B cell (primary cell): ENCODE measurements around the gene CIAO2A. TPM values are rescaled to one million over a fixed set of nuclear protein-coding genes. Genes with fewer than 3 reads are reported as not detected.
"Not testable (repeated sequence)": the region's sequence is repeated elsewhere in the genome, so short reads cannot be mapped to it uniquely, and the experiment has no call there.

ENCODE experiments used
- ATAC-seq: fragments of 200-7000 bp; cut with Tn5 transposase; one replicate; pipeline ENCODE4 v1.10.0; 2021; ENCODE audit warnings: low read depth, mild to moderate bottlenecking, moderate number of reproducible peaks, moderate library complexity
- CTCF ChIA-PET: fragments of 350-600 bp; sonication (Branson Sonifier 250); formaldehyde crosslinking; loops from one replicate; lab custom pipeline; 2021; ENCODE audit warnings: antibody characterized with exemption, inconsistent platforms; lab: Charles Lee
- POLR2A ChIA-PET: fragments of 350-600 bp; sonication (Branson Sonifier 250); formaldehyde crosslinking; loops from one replicate; lab custom pipeline; 2021; ENCODE audit warnings: antibody characterized with exemption; lab: Charles Lee
- DNase-seq: peaks from one replicate; pipeline ENCODE4 v3.0.0; 2013
- H2AFZ ChIP-seq: 2 replicates; pipeline ENCODE4 v1.6.1; 2012; ENCODE audit warnings: mild to moderate bottlenecking, low read depth, low read length; ENCODE audit not compliant: insufficient read depth, poor library complexity, severe bottlenecking
- H3K27ac ChIP-seq, 2 donors: 1 replicate in 1 of 2; 2 replicates in 1 of 2; pipeline ENCODE4 v1.5.1; 2012 to 2013; ENCODE audit warnings: low read length in 2 of 2, mild to moderate bottlenecking in 2 of 2, moderate library complexity in 1 of 2
- H3K27me3 ChIP-seq, 4 experiments: fragments of 200-600 bp in 1 of 4; sonication (generic) in 1 of 4; replicated peaks in 1 of 4; 1 replicate in 2 of 4; 2 replicates in 2 of 4; pipeline versions ENCODE4 v1.6.1 to v1.7.0; 2013 to 2016; ENCODE audit warnings: low read length in 3 of 4, mild to moderate bottlenecking in 2 of 4, mixed read lengths in 1 of 4, moderate library complexity in 1 of 4; ENCODE audit not compliant: insufficient read depth in 4 of 4, control insufficient read depth in 3 of 4; ENCODE audit errors: control extremely low read depth in 1 of 4
- H3K36me3 ChIP-seq, 2 experiments: replicated peaks in 1 of 2; 1 replicate in 1 of 2; 2 replicates in 1 of 2; pipeline versions ENCODE4 v1.6.1 to v1.7.1; 2013; ENCODE audit warnings: low read length in 1 of 2; ENCODE audit not compliant: insufficient read depth in 2 of 2, control insufficient read depth in 1 of 2; ENCODE audit errors: control extremely low read depth in 1 of 2, extremely low read depth in 1 of 2
- H3K4me1 ChIP-seq, 2 donors: fragments of 200-600 bp in 1 of 2; sonication (generic) in 1 of 2; 1 replicate in 1 of 2; 2 replicates in 1 of 2; pipeline versions ENCODE4 v1.5.1 to v1.6.1; 2013 to 2017; ENCODE audit warnings: low read length in 2 of 2; ENCODE audit not compliant: control insufficient read depth in 2 of 2, insufficient read depth in 2 of 2
- H3K4me2 ChIP-seq: replicated peaks from 2 replicates; pipeline ENCODE3; 2012; ENCODE audit warnings: mild to moderate bottlenecking, low read depth, low read length; ENCODE audit not compliant: poor library complexity, severe bottlenecking
- H3K4me3 ChIP-seq, 5 experiments: fragments of 200-600 bp in 1 of 5; sonication (generic) in 1 of 5; 1 replicate in 3 of 5; 2 replicates in 2 of 5; pipeline versions ENCODE4 v1.5.1 to v1.7.0; 2011 to 2016; ENCODE audit warnings: low read length in 4 of 5, mild to moderate bottlenecking in 4 of 5, low read depth in 2 of 5, control low read depth in 1 of 5, moderate library complexity in 1 of 5; ENCODE audit not compliant: insufficient read depth in 1 of 5; ENCODE audit errors: control extremely low read depth in 1 of 5, extremely low read depth in 1 of 5
- H3K79me2 ChIP-seq: fragments of 200-600 bp; sonication (generic); one replicate; pipeline ENCODE4 v1.6.0; 2016; ENCODE audit warnings: low read length; ENCODE audit not compliant: control insufficient read depth, insufficient read depth
- H3K9ac ChIP-seq: fragments of 200-600 bp; sonication (generic); 2 replicates; pipeline ENCODE4 v1.6.1; 2017; ENCODE audit warnings: mild to moderate bottlenecking, low read length, moderate library complexity
- H3K9me3 ChIP-seq, 3 donors: one replicate each; pipeline versions ENCODE4 v1.6.1 to v1.7.1; 2013; ENCODE audit warnings: low read length in 2 of 3; ENCODE audit not compliant: control insufficient read depth in 2 of 3, insufficient read depth in 1 of 3; ENCODE audit errors: control extremely low read depth in 1 of 3
- H4K20me1 ChIP-seq: 2 replicates; pipeline ENCODE4 v1.6.0; 2012; ENCODE audit warnings: mild to moderate bottlenecking, low read length; ENCODE audit not compliant: insufficient read depth, control insufficient read depth, poor library complexity, severe bottlenecking
- H3K27ac Mint-ChIP-seq: one replicate; pipeline ENCODE4 v1.8.0; 2021; ENCODE audit warnings: mixed read lengths
- H3K27me3 Mint-ChIP-seq: one replicate; pipeline ENCODE4 v1.8.0; 2021; ENCODE audit warnings: mixed read lengths
- H3K4me1 Mint-ChIP-seq: one replicate; pipeline ENCODE4 v1.8.0; 2021; ENCODE audit warnings: mixed read lengths
- H3K4me3 Mint-ChIP-seq: one replicate; pipeline ENCODE4 v1.8.0; 2021; ENCODE audit warnings: mixed read lengths
- H3K9me3 Mint-ChIP-seq: one replicate; pipeline ENCODE4 v1.8.0; 2022; ENCODE audit warnings: mixed read lengths; ENCODE audit not compliant: insufficient read depth
- EZH2 ChIP-seq: IDR thresholded peaks from 2 replicates; pipeline ENCODE4 v1.6.1; 2012; ENCODE audit warnings: borderline replicate concordance, low read depth, mild to moderate bottlenecking, moderate library complexity, low read length; ENCODE audit not compliant: insufficient read depth, poor library complexity, severe bottlenecking
- WGBS: methylation state at CpG from one replicate; pipeline ENCODE4 v1.1.5; 2013; ENCODE audit warnings: missing lambda C conversion rate; ENCODE audit not compliant: insufficient coverage; 5-methylcytosine and 5-hydroxymethylcytosine counted together
- intact Hi-C: fragments of 100-400 bp; cut with micrococcal nuclease; formaldehyde crosslinking; loops from one replicate; pipeline ENCODE4 v1.10.0; 2022
- polyA plus RNA-seq: library from polyadenylated mRNA; depleted of rRNA; stranded (reverse); fragments of >200 nt; gene quantifications from 2 replicates; pipeline ENCODE4 v1.2.3, GENCODE V29; 2012
- total RNA-seq, 2 donors: library from RNA; stranded (reverse); fragments of 120-200 nt in 1 of 2; gene quantifications; 1 replicate in 1 of 2; 2 replicates in 1 of 2; pipeline versions ENCODE4 v1.2.3 to v1.2.4, GENCODE V29; 2013 to 2022
- TF ChIP-seq, protein P1 (sequence below): fragments of 200-600 bp; IDR thresholded peaks from one replicate; pipeline ENCODE4 v1.8.0; 2022; ENCODE audit warnings: antibody characterized with exemption, mild to moderate bottlenecking

The CIAO2A gene
- total and polyA plus RNA-seq, 2 donors (not counting 1 experiment from before 2014, with no cell fraction given), result 68.2 to 71.5 TPM

DNA sequence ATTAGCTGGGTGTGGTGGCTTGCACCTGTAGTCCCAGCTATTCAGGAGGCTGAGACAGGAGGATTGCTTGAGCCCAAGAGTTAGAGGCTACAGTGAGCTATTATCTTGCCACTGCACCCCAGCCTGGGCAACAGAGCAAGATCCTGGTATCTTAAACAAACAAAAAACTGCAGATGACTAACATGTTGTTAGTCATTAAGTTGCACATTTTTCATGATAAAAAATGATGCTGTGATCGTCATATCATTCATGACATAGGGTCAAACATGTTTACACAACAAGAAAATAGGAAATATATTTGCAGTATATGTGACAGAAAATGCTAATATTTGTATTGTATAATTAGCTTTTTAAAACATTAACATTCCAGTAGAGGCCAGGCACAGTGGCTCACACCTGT lies 27.2 kb downstream of the CIAO2A start:
- TF ChIP-seq EZH2, result no peak
- TF ChIP-seq, protein P1, sequence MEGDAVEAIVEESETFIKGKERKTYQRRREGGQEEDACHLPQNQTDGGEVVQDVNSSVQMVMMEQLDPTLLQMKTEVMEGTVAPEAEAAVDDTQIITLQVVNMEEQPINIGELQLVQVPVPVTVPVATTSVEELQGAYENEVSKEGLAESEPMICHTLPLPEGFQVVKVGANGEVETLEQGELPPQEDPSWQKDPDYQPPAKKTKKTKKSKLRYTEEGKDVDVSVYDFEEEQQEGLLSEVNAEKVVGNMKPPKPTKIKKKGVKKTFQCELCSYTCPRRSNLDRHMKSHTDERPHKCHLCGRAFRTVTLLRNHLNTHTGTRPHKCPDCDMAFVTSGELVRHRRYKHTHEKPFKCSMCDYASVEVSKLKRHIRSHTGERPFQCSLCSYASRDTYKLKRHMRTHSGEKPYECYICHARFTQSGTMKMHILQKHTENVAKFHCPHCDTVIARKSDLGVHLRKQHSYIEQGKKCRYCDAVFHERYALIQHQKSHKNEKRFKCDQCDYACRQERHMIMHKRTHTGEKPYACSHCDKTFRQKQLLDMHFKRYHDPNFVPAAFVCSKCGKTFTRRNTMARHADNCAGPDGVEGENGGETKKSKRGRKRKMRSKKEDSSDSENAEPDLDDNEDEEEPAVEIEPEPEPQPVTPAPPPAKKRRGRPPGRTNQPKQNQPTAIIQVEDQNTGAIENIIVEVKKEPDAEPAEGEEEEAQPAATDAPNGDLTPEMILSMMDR, result no peak
- no peak overlapping the region for H3K27ac ChIP-seq
- POLR2A ChIA-PET, result no interaction called here
- no peaks in the 10 kb centered on the region for H3K79me2 ChIP-seq
- no peak overlapping the region for H3K4me3 Mint-ChIP-seq
- H3K27me3 Mint-ChIP-seq, result no peaks in the 10 kb centered on the region
- H3K36me3 ChIP-seq, result peaks cover 1 to 3% of the 10 kb centered on the region in 2 experiments
- H3K4me1 Mint-ChIP-seq, result peaks cover 26% of the 10 kb centered on the region
- H3K27ac Mint-ChIP-seq, result no peak overlapping the region
- no peaks in the 10 kb centered on the region for H3K9me3 ChIP-seq
- H4K20me1 ChIP-seq, result no peaks in the 10 kb centered on the region
- no peaks in the 10 kb centered on the region for H3K27me3 ChIP-seq
- ATAC-seq (no peak), DNase-seq (no peak)
- H3K4me2 ChIP-seq, result no peak overlapping the region
- H3K9me3 Mint-ChIP-seq, result no peaks in the 10 kb centered on the region
- no peak overlapping the region for H2AFZ ChIP-seq
- H3K4me3 ChIP-seq, result no peak overlapping the region
- H3K9ac ChIP-seq, result no peak overlapping the region
- H3K4me1 ChIP-seq, result peaks cover 24 to 27% of the 10 kb centered on the region in 2 donors
- CTCF ChIA-PET, result interaction anchor here (0.5 to 10.6 kb wide), 22 partner anchors 14 to 786 kb away, joined by 3 to 307 read pairs (median 5); partner anchors contain the start of genes CIAO2A, DAPK2 and SNX1
- intact Hi-C loops, result no loop called here
- WGBS, result no CpG with 5 or more reads among the region's 1 CpG

DNA sequence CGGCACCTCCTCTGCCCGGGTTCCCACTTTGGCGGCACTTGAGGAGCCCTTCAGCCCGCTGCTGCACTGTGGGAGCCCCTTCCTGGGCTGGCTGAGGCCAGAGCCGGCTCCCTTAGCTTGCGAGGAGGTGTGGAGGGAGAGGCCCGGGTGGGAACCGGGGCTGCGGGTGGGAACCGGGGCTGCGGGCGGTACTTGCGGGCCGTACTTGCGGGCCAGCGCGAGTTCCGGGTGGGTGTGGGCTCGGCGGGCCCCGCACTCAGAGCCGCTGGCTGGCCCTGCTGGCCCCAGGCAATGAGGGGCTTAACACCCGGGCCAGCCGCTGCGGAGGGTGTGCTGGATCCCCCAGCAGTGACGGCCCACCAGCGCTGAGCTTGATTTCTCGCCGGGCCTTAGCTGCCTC lies 32.9 kb downstream of the CIAO2A start:
- ATAC-seq, result no peak
- no peak for DNase-seq
- WGBS, result 95% methylated on average over 26 of the region's 29 CpGs
- TF ChIP-seq EZH2, result no peak
- TF ChIP-seq, protein P1, result no peak
- Histone ChIP-seq H4K20me1 (no peaks in the 10 kb centered on the region), H3K79me2 (no peaks in the 10 kb centered on the region), H2AFZ (no peak overlapping the region), H3K9ac (no peak overlapping the region), H3K4me2 (no peak overlapping the region), H3K4me1 (no peaks in the 10 kb centered on the region), H3K9me3 (peaks cover 0 to 8% (median 0%) of the 10 kb centered on the region in 3 donors), H3K27ac (no peak overlapping the region), H3K27me3 (no peaks in the 10 kb centered on the region), H3K4me3 (no peak overlapping the region), H3K36me3 (no peaks in the 10 kb centered on the region)
- Mint-ChIP-seq H3K9me3 (no peaks in the 10 kb centered on the region), H3K4me1 (no peaks in the 10 kb centered on the region), H3K27me3 (no peaks in the 10 kb centered on the region), H3K27ac (no peak overlapping the region), H3K4me3 (no peak overlapping the region)
- POLR2A ChIA-PET, result no interaction called here
- CTCF ChIA-PET, result interaction anchor here (1.2 to 1.6 kb wide), 2 partner anchors 115 to 308 kb away, joined by 3 read pairs; no protein-coding TSS in a partner anchor
- intact Hi-C loops, result no loop called here

DNA sequence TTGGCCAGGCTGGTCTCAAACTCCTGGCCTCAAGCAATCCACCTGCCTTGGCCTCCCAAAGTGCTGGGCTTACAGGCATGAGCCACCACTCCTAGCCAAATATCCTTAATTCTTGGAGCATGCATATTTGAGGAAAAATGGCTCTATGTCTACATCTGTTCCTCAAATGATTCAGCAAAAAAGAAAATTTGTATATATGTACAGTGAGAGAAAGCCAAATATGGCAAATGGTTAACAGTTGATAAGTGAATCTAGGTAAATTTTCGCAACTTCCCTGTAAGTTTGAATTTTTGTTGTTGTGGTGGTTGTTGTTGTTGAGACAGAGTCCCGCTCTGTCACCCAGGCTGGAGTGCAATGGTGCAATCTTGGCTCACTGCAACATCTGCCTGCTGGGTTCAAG lies 34.5 kb downstream of the CIAO2A start:
- H3K79me2 ChIP-seq, H3K9ac ChIP-seq, H3K27ac Mint-ChIP-seq, H4K20me1 ChIP-seq, H3K4me1 ChIP-seq, ATAC-seq, H3K4me3 ChIP-seq, H2AFZ ChIP-seq, DNase-seq, H3K36me3 ChIP-seq, POLR2A ChIA-PET, H3K27ac ChIP-seq, H3K9me3 ChIP-seq, H3K9me3 Mint-ChIP-seq, H3K27me3 ChIP-seq, H3K27me3 Mint-ChIP-seq, H3K4me2 ChIP-seq, H3K4me3 Mint-ChIP-seq, CTCF ChIA-PET, intact Hi-C loops, H3K4me1 Mint-ChIP-seq: not testable (repeated sequence)
- WGBS, result 100% methylated on average over 1 of the region's 2 CpGs
